Hepatocyte (in vitro differentiated cells): ENCODE results near the gene ANKMY2.

Experiments used
- CTCF ChIP-seq: fragments of 200-600 bp; sonication (generic); IDR thresholded peaks from 2 replicates; pipeline ENCODE4 v1.5.1; 2016; ENCODE audit warnings: antibody characterized with exemption, mild to moderate bottlenecking; ENCODE audit not compliant: poor library complexity
- EZH2phosphoT487 ChIP-seq: fragments of 200-600 bp; sonication (generic); IDR thresholded peaks from one replicate; pipeline ENCODE4 v1.6.1; 2018; ENCODE audit warnings: antibody characterized with exemption, mild to moderate bottlenecking, low read depth, moderate library complexity; ENCODE audit not compliant: unreplicated experiment, severe bottlenecking

- TF ChIP-seq CTCF (no peak), EZH2phosphoT487 (no peak)
Observed at GRCh38 chr7:16661924-16662323, 16.4 kb upstream of the ANKMY2 start.
